OCI-LY3 (cell line): Measurements from ENCODE around the gene SLC39A2.

Experiments
- H2AFZ ChIP-seq: fragments of 200-600, 300-600 bp; shearing (Covaris generic); 2 replicates; pipeline ENCODE4 v1.6.0; 2014; ENCODE audit warnings: antibody characterized with exemption, low read depth, low read length
- H3K27ac ChIP-seq: fragments of 200-600, 300-600 bp; sonication (generic); 2 replicates; pipeline ENCODE4 v1.5.1; 2014; ENCODE audit warnings: mild to moderate bottlenecking, low read length, moderate library complexity, mixed read lengths
- H3K27me3 ChIP-seq: fragments of 200-600, 300-600 bp; sonication (generic); 2 replicates; pipeline ENCODE4 v1.6.1; 2014; ENCODE audit warnings: low read depth, low read length, mixed read lengths
- H3K36me3 ChIP-seq: fragments of 200-600, 300-600 bp; sonication (generic); replicated peaks from 2 replicates; pipeline ENCODE3; 2014; ENCODE audit warnings: low read depth, low read length, mixed read lengths
- H3K4me1 ChIP-seq: fragments of 300-600, 200-600 bp; sonication (generic); 2 replicates; pipeline ENCODE4 v1.6.1; 2014; ENCODE audit warnings: low read length, mixed read lengths
- H3K4me2 ChIP-seq: fragments of 200-600, 300-600 bp; sonication (generic); 2 replicates; pipeline ENCODE4 v1.6.1; 2014; ENCODE audit warnings: low read length, mixed read lengths
- H3K4me3 ChIP-seq: fragments of 300-600, 200-600 bp; sonication (generic); 2 replicates; pipeline ENCODE4 v1.5.1; 2014; ENCODE audit warnings: antibody characterized with exemption, mild to moderate bottlenecking, low read length, moderate library complexity
- H3K79me2 ChIP-seq: fragments of 300-600, 200-600 bp; shearing (Covaris generic); 2 replicates; pipeline ENCODE4 v1.6.1; 2014; ENCODE audit warnings: mild to moderate bottlenecking, low read length, mixed read lengths
- H3K9ac ChIP-seq: fragments of 300-600, 200-600 bp; shearing (Covaris generic); 2 replicates; pipeline ENCODE4 v1.6.0; 2014; ENCODE audit warnings: mild to moderate bottlenecking, low read length, moderate library complexity
- H3K9me3 ChIP-seq: fragments of 200-600, 300-600 bp; shearing (Covaris generic); 2 replicates; pipeline ENCODE4 v1.6.1; 2014; ENCODE audit warnings: low read length, mixed read lengths; ENCODE audit not compliant: insufficient read depth
- H4K20me1 ChIP-seq: fragments of 200-600, 300-600 bp; sonication (generic); 2 replicates; pipeline ENCODE4 v1.6.1; 2016; ENCODE audit warnings: low read length, mixed read lengths; ENCODE audit not compliant: insufficient read depth
- EZH2phosphoT487 ChIP-seq: fragments of 200-600 bp; shearing (Covaris generic); IDR thresholded peaks from 2 replicates; pipeline ENCODE4 v1.6.1; 2018; ENCODE audit warnings: antibody characterized with exemption, mixed run types, low read depth
- TF ChIP-seq, protein P1 (sequence below): fragments of 200-600, 300-600 bp; sonication (generic); IDR thresholded peaks from 2 replicates; pipeline ENCODE4 v1.5.1; 2014; ENCODE audit warnings: antibody characterized with exemption, low read length, low read depth

SLC39A2 gene

DNA sequence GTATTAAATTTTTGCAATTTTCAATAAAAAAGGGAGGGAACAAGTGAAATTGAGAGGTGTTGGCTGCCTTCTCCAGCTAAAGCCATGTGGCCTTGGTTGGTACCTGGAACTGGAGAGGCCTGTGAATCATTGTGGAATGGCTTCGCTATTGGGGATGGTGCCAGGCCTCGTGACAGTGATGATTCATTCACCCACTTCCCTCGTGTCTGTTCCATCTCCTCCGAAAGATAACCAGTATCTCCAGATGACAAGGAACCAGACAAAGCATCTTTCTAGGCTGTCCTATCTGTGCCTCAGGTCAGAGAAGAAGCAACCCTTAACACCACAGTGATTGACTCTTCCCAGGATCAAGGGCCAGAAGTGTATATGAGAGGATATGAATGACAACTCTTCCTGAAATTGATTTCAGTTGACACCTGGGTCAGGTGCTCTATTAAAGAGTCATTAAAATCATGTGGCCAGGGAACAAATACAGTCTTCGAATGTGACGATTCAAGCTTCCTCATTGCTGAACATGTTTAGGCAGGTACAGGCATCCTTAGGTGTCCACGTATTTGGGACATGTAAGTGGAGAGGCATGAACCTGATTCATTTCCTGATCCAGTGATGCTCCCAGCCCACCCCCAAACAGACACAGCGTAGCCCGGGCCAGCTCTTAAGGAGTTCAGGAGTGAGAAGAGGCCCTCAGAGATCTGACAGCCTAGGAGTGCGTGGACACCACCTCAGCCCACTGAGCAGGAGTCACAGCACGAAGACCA is 42.8 kb downstream of the SLC39A2 start, which contains the start of gene RNASE7:
TSS of gene RNASE7 (plus strand) at position 687 of the 758 bp plus-strand sequence. CDS start 631 bp downstream, outside the sequence.
- H3K4me1 ChIP-seq = no peaks in the 10 kb centered on the region
- H4K20me1 ChIP-seq = no peaks in the 10 kb centered on the region
- H3K36me3 ChIP-seq = no peaks in the 10 kb centered on the region
- H3K4me3 ChIP-seq = no peak within 1 kb of the TSS
- H3K9ac ChIP-seq = no peak within 1 kb of the TSS
- H3K79me2 ChIP-seq = no peaks in the 10 kb centered on the region
- peaks cover 37% of the 10 kb centered on the region for H3K27me3 ChIP-seq
- H3K27ac ChIP-seq = no peak within 1 kb of the TSS
- H2AFZ ChIP-seq = no peak within 1 kb of the TSS
- TF ChIP-seq, protein P1, sequence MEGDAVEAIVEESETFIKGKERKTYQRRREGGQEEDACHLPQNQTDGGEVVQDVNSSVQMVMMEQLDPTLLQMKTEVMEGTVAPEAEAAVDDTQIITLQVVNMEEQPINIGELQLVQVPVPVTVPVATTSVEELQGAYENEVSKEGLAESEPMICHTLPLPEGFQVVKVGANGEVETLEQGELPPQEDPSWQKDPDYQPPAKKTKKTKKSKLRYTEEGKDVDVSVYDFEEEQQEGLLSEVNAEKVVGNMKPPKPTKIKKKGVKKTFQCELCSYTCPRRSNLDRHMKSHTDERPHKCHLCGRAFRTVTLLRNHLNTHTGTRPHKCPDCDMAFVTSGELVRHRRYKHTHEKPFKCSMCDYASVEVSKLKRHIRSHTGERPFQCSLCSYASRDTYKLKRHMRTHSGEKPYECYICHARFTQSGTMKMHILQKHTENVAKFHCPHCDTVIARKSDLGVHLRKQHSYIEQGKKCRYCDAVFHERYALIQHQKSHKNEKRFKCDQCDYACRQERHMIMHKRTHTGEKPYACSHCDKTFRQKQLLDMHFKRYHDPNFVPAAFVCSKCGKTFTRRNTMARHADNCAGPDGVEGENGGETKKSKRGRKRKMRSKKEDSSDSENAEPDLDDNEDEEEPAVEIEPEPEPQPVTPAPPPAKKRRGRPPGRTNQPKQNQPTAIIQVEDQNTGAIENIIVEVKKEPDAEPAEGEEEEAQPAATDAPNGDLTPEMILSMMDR = no peak
- no peak for TF ChIP-seq EZH2phosphoT487
- H3K9me3 ChIP-seq = no peaks in the 10 kb centered on the region
- H3K4me2 ChIP-seq = no peak within 1 kb of the TSS

DNA sequence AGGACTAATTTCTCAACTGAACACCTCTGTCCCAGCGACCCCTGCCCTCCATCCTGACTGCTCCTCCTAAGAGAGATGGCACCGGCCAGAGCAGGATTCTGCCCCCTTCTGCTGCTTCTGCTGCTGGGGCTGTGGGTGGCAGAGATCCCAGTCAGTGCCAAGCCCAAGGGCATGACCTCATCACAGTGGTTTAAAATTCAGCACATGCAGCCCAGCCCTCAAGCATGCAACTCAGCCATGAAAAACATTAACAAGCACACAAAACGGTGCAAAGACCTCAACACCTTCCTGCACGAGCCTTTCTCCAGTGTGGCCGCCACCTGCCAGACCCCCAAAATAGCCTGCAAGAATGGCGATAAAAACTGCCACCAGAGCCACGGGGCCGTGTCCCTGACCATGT is 43.8 kb downstream of the SLC39A2 start:
- no peaks in the 10 kb centered on the region for H3K36me3 ChIP-seq
- no peak overlapping the region for H3K4me2 ChIP-seq
- H2AFZ ChIP-seq = no peak overlapping the region
- H3K27ac ChIP-seq = no peak overlapping the region
- no peaks in the 10 kb centered on the region for H3K9me3 ChIP-seq
- H3K4me3 ChIP-seq = no peak overlapping the region
- peaks cover 38% of the 10 kb centered on the region for H3K27me3 ChIP-seq
- no peaks in the 10 kb centered on the region for H3K79me2 ChIP-seq
- H3K4me1 ChIP-seq = no peaks in the 10 kb centered on the region
- TF ChIP-seq, protein P1 = no peak
- no peak for TF ChIP-seq EZH2phosphoT487
- no peaks in the 10 kb centered on the region for H4K20me1 ChIP-seq
- H3K9ac ChIP-seq = no peak overlapping the region

- H3K79me2 ChIP-seq = no peaks in the 10 kb centered on the region
- TF ChIP-seq, protein P1 = no peak
- TF ChIP-seq EZH2phosphoT487 = no peak
- H3K4me1 ChIP-seq = no peaks in the 10 kb centered on the region
- no peak overlapping the region for H3K4me2 ChIP-seq
- H3K9me3 ChIP-seq = no peaks in the 10 kb centered on the region
- H3K9ac ChIP-seq = no peak overlapping the region
- no peaks in the 10 kb centered on the region for H4K20me1 ChIP-seq
- no peak overlapping the region for H3K4me3 ChIP-seq
- no peaks in the 10 kb centered on the region for H3K36me3 ChIP-seq
- H3K27ac ChIP-seq = no peak overlapping the region
- H2AFZ ChIP-seq = no peak overlapping the region
- H3K27me3 ChIP-seq = peaks cover 35% of the 10 kb centered on the region
Measured at GRCh38 chr14:21043387-21043973, 44.4 kb downstream of the SLC39A2 start.

DNA sequence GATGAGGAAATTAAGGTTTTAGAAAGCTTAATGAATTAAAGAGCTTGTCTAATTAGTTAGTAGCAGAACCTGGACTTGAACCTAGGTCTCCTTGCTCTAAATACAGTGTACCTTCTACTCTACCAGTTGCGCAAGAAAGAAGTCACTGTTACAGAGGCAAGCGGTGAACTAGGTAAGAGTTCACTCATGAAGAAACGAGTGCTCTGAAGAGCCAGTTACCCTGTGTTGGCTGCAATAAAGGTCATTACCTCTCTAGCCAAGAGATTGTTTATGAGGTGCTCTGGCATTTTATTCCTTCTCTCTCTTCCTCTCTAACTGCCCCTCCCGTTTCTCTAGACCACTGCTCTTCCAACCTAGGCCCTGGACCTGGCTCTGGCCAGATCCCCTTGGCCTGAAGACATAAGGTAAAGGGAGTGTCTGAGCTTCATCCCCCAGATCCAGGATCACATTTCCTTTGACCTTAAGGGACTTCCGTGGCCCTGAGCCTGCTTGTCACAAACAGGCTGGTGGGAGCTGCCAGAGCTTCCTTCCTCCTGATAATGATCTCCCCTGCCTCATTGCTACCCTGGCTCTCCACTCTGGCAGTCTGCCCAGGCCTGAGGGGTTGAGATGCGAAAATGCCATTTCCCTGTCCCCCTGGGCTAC is 45.0 kb downstream of the SLC39A2 start:
- Histone ChIP-seq H3K4me1 (no peaks in the 10 kb centered on the region), H3K79me2 (no peaks in the 10 kb centered on the region), H3K9ac (no peak overlapping the region), H3K27me3 (peaks cover 35% of the 10 kb centered on the region), H2AFZ (no peak overlapping the region), H3K9me3 (no peaks in the 10 kb centered on the region), H3K36me3 (no peaks in the 10 kb centered on the region), H3K27ac (no peak overlapping the region), H3K4me3 (no peak overlapping the region), H4K20me1 (no peaks in the 10 kb centered on the region), H3K4me2 (no peak overlapping the region)
- TF ChIP-seq, protein P1 = no peak
- TF ChIP-seq EZH2phosphoT487 = no peak
